Prostate gland (tissue), 2 donors: Measurements from ENCODE around the gene ICE2. TPM values are rescaled to one million over a fixed set of nuclear protein-coding genes. Genes with fewer than 3 reads are reported as not detected.

Source experiments
- DNase-seq: peaks from one replicate; pipeline ENCODE4 v3.0.0-alpha.2; 2019; ENCODE audit warnings: low spot score
- H3K27ac ChIP-seq, 2 donors: fragments of 200-600 bp; sonication (generic); 2 replicates each; pipeline ENCODE4 v1.5.1; 2017 to 2019
- H3K27me3 ChIP-seq: fragments of 200-600 bp; sonication (generic); replicated peaks from 2 replicates; pipeline ENCODE4 v1.5.1; 2019; ENCODE audit not compliant: insufficient read depth
- H3K36me3 ChIP-seq, 2 donors: fragments of 200-600 bp; sonication (generic); 1 replicate in 1 of 2; 2 replicates in 1 of 2; pipeline versions ENCODE4 v1.5.1 to v1.8.1; 2017 to 2019
- H3K4me1 ChIP-seq: fragments of 200-600 bp; sonication (generic); replicated peaks from 2 replicates; pipeline ENCODE4 v1.5.1; 2019
- H3K4me3 ChIP-seq, 2 donors: fragments of 200-600 bp; sonication (generic); 2 replicates each; pipeline ENCODE4 v1.5.1; 2017 to 2019
- H3K9me3 ChIP-seq: fragments of 200-600 bp; sonication (generic); 2 replicates; pipeline ENCODE4 v1.5.1; 2017
- CTCF ChIP-seq, 4 experiments: fragments of 200-600 bp in 2 of 4; fragments of 450-650 bp in 2 of 4; sonication (generic) in 2 of 4; IDR thresholded peaks; 1 replicate in 3 of 4; 2 replicates in 1 of 4; pipeline ENCODE4 v1.5.1; 2016 to 2019; ENCODE audit warnings: antibody characterized with exemption in 4 of 4, mild to moderate bottlenecking in 2 of 4, moderate library complexity in 2 of 4
- POLR2A ChIP-seq: fragments of 450-650 bp; IDR thresholded peaks from one replicate; pipeline ENCODE4 v1.6.1; 2016; ENCODE audit warnings: antibody characterized with exemption, mild to moderate bottlenecking
- POLR2AphosphoS5 ChIP-seq: sonication (generic); formaldehyde crosslinking; IDR thresholded peaks from one replicate; pipeline ENCODE4 v1.6.1; 2017; ENCODE audit warnings: antibody characterized with exemption
- WGBS: methylation state at CpG from one replicate; pipeline ENCODE4 v1.1.5; 2018; 5-methylcytosine and 5-hydroxymethylcytosine counted together
- intact Hi-C: fragments of 100-400 bp; cut with DNase I; formaldehyde crosslinking; loops from one replicate; pipeline ENCODE4 v1.14.2; 2022
- small RNA-seq, 2 donors: library from RNA; depleted of rRNA; stranded (forward); fragments of <200 nt; gene quantifications; one replicate each; pipeline ENCODE3, GENCODE V24; 2016
- total RNA-seq, 2 donors: library from RNA; depleted of rRNA; stranded (reverse); fragments of >200 nt; gene quantifications; one replicate each; pipeline ENCODE4 v1.1.0, GENCODE V29; 2016

ICE2 gene
- total RNA-seq, 2 donors from 2014 or later = 33.0 to 34.5 TPM

GRCh38 chr15:60369696-60370095 lies 109.2 kb downstream of the ICE2 start:
- Histone ChIP-seq H3K27me3 (no peaks in the 10 kb centered on the region), H3K4me1 (peaks cover 27% of the 10 kb centered on the region), H3K36me3 (no peaks in the 10 kb centered on the region), H3K4me3 (no peak overlapping the region), H3K9me3 (no peaks in the 10 kb centered on the region), H3K27ac (peak overlapping the region; percentile 79 to 88)
- TF ChIP-seq CTCF (IDR thresholded peaks at IDR 0.05) (no peak), POLR2AphosphoS5 (no peak), POLR2A (no peak)
- intact Hi-C loops = no loop called here
- no peak for DNase-seq
- WGBS = 77% methylated on average over 5 of the region's 5 CpGs

Small RNA genes within 50 kb of the gene (small RNA-seq; reads per million reads assigned to genes)
- gene AC087385.3 = 0 reads per million in 2 donors

Other genes with a start within 250 kb of the ICE2 start
- 100 to 1,000 TPM; 404 to 595 TPM for gene ANXA2, start 81.2 kb downstream of the ICE2 start, total RNA-seq